Sigmoid colon (tissue), 7 donors: Measurements from ENCODE around the gene KCNH8. TPM values are rescaled to one million over a fixed set of nuclear protein-coding genes. Genes with fewer than 3 reads are reported as not detected.

Source experiments
- DNase-seq: peaks from one replicate; pipeline ENCODE4 v3.0.0-alpha.2; 2019
- H3K27ac ChIP-seq, 4 donors: fragments of 200-600 bp; sonication (generic); one replicate each; pipeline ENCODE4 v1.5.1; 2016 to 2019; ENCODE audit warnings: mild to moderate bottlenecking in 1 of 4
- H3K27me3 ChIP-seq, 3 donors: fragments of 200-600 bp; sonication (generic); one replicate each; pipeline ENCODE4 v1.5.1; 2019; ENCODE audit warnings: mild to moderate bottlenecking in 1 of 3
- H3K36me3 ChIP-seq, 4 donors: fragments of 200-600 bp; sonication (generic); one replicate each; pipeline ENCODE4 v1.5.1; 2016 to 2019
- H3K4me1 ChIP-seq, 4 donors: fragments of 200-600 bp; sonication (generic); one replicate each; pipeline ENCODE4 v1.5.1; 2017 to 2019
- H3K4me3 ChIP-seq, 4 donors: fragments of 200-600 bp; sonication (generic); one replicate each; pipeline ENCODE4 v1.5.1; 2017 to 2019; ENCODE audit warnings: mild to moderate bottlenecking in 2 of 4, moderate library complexity in 1 of 4
- H3K9me3 ChIP-seq, 4 donors: fragments of 200-600 bp in 3 of 4; sonication (generic) in 3 of 4; one replicate each; pipeline versions ENCODE4 v1.5.1 to v1.6.1; 2013 to 2019
- EP300 ChIP-seq, 4 donors: sonication (generic); formaldehyde crosslinking; IDR thresholded peaks; one replicate each; pipeline ENCODE4 v1.6.1; 2017; ENCODE audit warnings: antibody characterized with exemption in 4 of 4
- POLR2A ChIP-seq, 2 donors: fragments of 450-650 bp; IDR thresholded peaks; one replicate each; pipeline ENCODE4 v1.6.1; 2016; ENCODE audit warnings: antibody characterized with exemption in 2 of 2, mild to moderate bottlenecking in 2 of 2, moderate library complexity in 2 of 2
- POLR2AphosphoS5 ChIP-seq, 4 donors: sonication (generic); formaldehyde crosslinking; IDR thresholded peaks; one replicate each; pipeline ENCODE4 v1.6.1; 2017; ENCODE audit warnings: antibody characterized with exemption in 4 of 4
- WGBS, 2 donors: extraction: QIAGEN DNeasy Blood & Tissue Kit; methylation state at CpG; one replicate each; pipeline ENCODE4 v1.1.7; 2013; 5-methylcytosine and 5-hydroxymethylcytosine counted together
- intact Hi-C: fragments of 100-400 bp; cut with DNase I; formaldehyde crosslinking; loops from one replicate; pipeline ENCODE4 v1.15.1; 2023
- polyA plus RNA-seq, 3 donors: library from polyadenylated mRNA; stranded (reverse); fragments of 200-250 nt; gene quantifications; one replicate each; pipeline ENCODE4 v1.2.3, GENCODE V29; 2013
- total RNA-seq, 4 donors: library from RNA; depleted of rRNA; stranded (reverse); fragments of >200 nt; gene quantifications; one replicate each; pipeline ENCODE4 v1.1.0, GENCODE V29; 2016
- TF ChIP-seq, protein P1 (sequence below), 4 experiments: fragments of 450-650 bp in 3 of 4; fragments of 200-600 bp in 1 of 4; IDR thresholded peaks; one replicate each; pipeline ENCODE4 v1.5.1; 2016 to 2019; ENCODE audit warnings: antibody characterized with exemption in 4 of 4, mild to moderate bottlenecking in 3 of 4, moderate library complexity in 2 of 4
- donor health status: healthy with polysubstance abuse.
- donor health status: Bipolar disorder and iron deficiency.
- donor health status: healthy.

The KCNH8 gene
- total and polyA plus RNA-seq, 7 donors: 0.23 to 1.1 (median 0.66) TPM

DNA sequence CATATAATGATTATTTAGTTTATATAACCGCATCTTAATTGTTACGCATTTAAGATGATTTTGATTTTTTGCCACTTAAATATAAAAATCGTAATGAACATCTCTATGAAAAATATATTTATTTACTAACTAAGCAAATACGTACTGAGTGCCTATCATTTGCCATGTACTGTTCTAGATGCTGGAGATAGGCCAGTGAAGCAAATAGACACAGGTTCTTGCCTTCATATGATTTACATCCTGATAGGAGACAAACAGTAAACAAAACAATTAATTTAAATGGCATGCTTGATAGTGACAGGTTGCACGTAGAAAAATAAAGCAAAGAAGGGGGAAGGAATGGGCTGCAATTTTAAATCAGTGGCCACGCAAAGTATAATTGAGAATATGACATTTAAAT, 217.2 kb downstream of the KCNH8 start:
- no peaks in the 10 kb centered on the region for H3K27me3 ChIP-seq
- intact Hi-C loops: no loop called here
- no peaks in the 10 kb centered on the region for H3K9me3 ChIP-seq
- DNase-seq: no peak
- peaks cover 0 to 8% (median 0%) of the 10 kb centered on the region in 4 donors for H3K4me1 ChIP-seq
- H3K27ac ChIP-seq: no peak overlapping the region
- TF ChIP-seq, protein P1, sequence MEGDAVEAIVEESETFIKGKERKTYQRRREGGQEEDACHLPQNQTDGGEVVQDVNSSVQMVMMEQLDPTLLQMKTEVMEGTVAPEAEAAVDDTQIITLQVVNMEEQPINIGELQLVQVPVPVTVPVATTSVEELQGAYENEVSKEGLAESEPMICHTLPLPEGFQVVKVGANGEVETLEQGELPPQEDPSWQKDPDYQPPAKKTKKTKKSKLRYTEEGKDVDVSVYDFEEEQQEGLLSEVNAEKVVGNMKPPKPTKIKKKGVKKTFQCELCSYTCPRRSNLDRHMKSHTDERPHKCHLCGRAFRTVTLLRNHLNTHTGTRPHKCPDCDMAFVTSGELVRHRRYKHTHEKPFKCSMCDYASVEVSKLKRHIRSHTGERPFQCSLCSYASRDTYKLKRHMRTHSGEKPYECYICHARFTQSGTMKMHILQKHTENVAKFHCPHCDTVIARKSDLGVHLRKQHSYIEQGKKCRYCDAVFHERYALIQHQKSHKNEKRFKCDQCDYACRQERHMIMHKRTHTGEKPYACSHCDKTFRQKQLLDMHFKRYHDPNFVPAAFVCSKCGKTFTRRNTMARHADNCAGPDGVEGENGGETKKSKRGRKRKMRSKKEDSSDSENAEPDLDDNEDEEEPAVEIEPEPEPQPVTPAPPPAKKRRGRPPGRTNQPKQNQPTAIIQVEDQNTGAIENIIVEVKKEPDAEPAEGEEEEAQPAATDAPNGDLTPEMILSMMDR (IDR thresholded peaks at IDR 0.05): no peak
- TF ChIP-seq EP300 (IDR thresholded peaks at IDR 0.05) (no peak), POLR2A (IDR thresholded peaks at IDR 0.05) (no peak), POLR2AphosphoS5 (IDR thresholded peaks at IDR 0.05) (no peak)
- no peak overlapping the region for H3K4me3 ChIP-seq
- WGBS, 2 donors: 69 to 90% methylated on average over 6 of the region's 6 CpGs
- no peaks in the 10 kb centered on the region for H3K36me3 ChIP-seq

DNA sequence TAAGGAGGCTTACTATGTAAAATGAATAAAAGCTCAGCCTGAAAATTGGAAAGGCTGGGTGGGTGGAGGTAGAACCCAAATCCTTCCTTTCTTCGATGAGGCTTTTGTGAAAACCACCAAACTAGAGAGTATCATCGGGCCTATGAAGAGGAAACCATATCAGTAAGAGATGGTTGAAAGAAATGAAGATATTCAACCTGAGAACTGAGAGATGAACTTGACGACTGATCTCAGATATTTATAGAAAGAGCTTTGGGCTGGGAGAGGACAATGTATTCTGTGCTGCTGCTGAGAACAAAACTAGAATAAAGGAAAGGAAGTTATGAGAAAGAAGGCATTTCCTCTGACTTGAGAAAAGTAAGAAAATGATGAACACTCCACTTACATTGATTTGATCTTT, 236.6 kb downstream of the KCNH8 start:
- intact Hi-C loops: no loop called here
- no peaks in the 10 kb centered on the region for H3K4me1 ChIP-seq
- no peaks in the 10 kb centered on the region for H3K27me3 ChIP-seq
- DNase-seq: no peak
- no peaks in the 10 kb centered on the region for H3K9me3 ChIP-seq
- 70 to 88% methylated on average over 3 of the region's 3 CpGs for WGBS, 2 donors
- no peak overlapping the region for H3K27ac ChIP-seq
- H3K4me3 ChIP-seq: no peak overlapping the region
- no peaks in the 10 kb centered on the region for H3K36me3 ChIP-seq
- TF ChIP-seq, protein P1 (IDR thresholded peaks at IDR 0.05): no peak
- TF ChIP-seq POLR2A (IDR thresholded peaks at IDR 0.05) (no peak), POLR2AphosphoS5 (IDR thresholded peaks at IDR 0.05) (no peak), EP300 (IDR thresholded peaks at IDR 0.05) (no peak)

DNA sequence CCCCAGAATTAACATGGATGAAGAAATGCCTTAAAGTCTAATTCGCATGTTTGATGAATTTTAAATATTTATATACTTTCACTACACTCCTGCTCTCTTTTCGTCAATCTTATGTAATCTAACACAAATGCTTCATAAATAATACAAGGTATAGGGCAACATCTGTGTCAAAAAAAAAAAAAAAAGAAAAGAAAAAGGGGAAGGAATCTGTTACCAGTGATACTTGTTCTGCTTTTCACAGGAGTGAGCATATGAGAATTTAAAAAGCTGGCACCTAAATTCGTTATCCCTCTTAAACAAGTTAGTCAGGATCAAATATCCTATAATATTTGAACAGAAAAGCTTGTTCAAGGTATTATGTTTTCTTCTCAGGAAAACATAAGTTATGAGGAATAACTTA, 243.8 kb downstream of the KCNH8 start:
- intact Hi-C loops: no loop called here
- TF ChIP-seq EP300 (IDR thresholded peaks at IDR 0.05) (no peak), POLR2A (IDR thresholded peaks at IDR 0.05) (no peak), POLR2AphosphoS5 (IDR thresholded peaks at IDR 0.05) (no peak)
- TF ChIP-seq, protein P1 (IDR thresholded peaks at IDR 0.05): no peak
- H3K4me1 ChIP-seq: no peaks in the 10 kb centered on the region
- no peaks in the 10 kb centered on the region for H3K36me3 ChIP-seq
- DNase-seq: no peak
- 57 to 85% methylated on average over 3 of the region's 3 CpGs for WGBS, 2 donors
- no peaks in the 10 kb centered on the region for H3K27me3 ChIP-seq
- no peak overlapping the region for H3K27ac ChIP-seq
- H3K4me3 ChIP-seq: no peak overlapping the region
- H3K9me3 ChIP-seq: no peaks in the 10 kb centered on the region

DNA sequence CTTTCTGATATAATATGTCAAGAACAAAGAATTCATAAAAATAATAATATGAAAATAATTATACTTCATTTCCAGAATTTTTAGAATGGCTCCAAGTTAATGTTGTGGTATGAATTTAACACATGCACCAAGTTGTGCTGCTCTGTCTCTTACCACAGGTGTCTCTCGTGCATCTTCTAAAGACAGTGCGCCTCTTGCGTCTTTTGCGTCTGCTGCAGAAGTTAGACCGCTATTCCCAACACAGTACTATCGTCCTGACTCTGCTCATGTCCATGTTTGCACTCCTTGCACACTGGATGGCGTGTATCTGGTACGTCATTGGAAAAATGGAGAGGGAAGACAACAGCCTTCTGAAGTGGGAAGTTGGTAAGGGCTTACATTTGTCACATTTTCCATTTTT, 246.6 kb downstream of the KCNH8 start:
- no peak for DNase-seq
- Histone ChIP-seq H3K4me3 (no peak overlapping the region), H3K9me3 (no peaks in the 10 kb centered on the region), H3K4me1 (no peaks in the 10 kb centered on the region), H3K36me3 (no peaks in the 10 kb centered on the region), H3K27me3 (no peaks in the 10 kb centered on the region), H3K27ac (no peak overlapping the region)
- 95% methylated on average over 8 of the region's 8 CpGs for WGBS, 2 donors
- intact Hi-C loops: no loop called here
- TF ChIP-seq, protein P1 (IDR thresholded peaks at IDR 0.05): no peak
- TF ChIP-seq POLR2A (IDR thresholded peaks at IDR 0.05) (no peak), EP300 (IDR thresholded peaks at IDR 0.05) (no peak), POLR2AphosphoS5 (IDR thresholded peaks at IDR 0.05) (no peak)

DNA sequence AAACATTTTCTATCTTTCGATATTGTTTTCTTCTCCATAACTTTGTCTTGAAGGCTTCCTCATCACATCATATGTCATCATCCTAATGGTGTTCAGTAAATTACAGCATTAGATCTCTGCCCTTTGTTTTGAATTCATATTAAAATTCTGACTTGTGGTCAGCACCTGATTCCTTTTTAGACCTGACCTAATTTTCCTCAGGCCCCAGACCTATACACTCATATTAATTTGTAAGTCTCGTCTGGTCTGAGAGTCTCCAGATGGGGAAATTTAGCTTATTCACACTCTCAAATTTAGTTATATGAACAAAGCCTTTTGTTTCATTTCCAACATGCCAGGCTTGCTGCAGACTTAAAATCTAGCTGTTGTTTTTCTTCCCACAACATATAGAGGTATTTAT, 248.4 kb downstream of the KCNH8 start:
- H3K36me3 ChIP-seq: no peaks in the 10 kb centered on the region

More for the DNA sequence above, 248.4 kb downstream of the KCNH8 start:
- Histone ChIP-seq H3K27ac (no peak overlapping the region), H3K27me3 (no peaks in the 10 kb centered on the region), H3K4me1 (no peaks in the 10 kb centered on the region), H3K9me3 (no peaks in the 10 kb centered on the region), H3K4me3 (no peak overlapping the region)
- 92 to 93% methylated on average over 2 of the region's 2 CpGs for WGBS, 2 donors
- DNase-seq: no peak
- intact Hi-C loops: no loop called here
- TF ChIP-seq POLR2A (IDR thresholded peaks at IDR 0.05) (no peak), POLR2AphosphoS5 (IDR thresholded peaks at IDR 0.05) (no peak), EP300 (IDR thresholded peaks at IDR 0.05) (no peak)
- TF ChIP-seq, protein P1 (IDR thresholded peaks at IDR 0.05): no peak
